Measurements from ENCODE around the gene BTD. TPM values are rescaled to one million over a fixed set of nuclear protein-coding genes. Genes with fewer than 3 reads are reported as not detected.
"Not testable (repeated sequence)": the region's sequence is repeated elsewhere in the genome, so short reads cannot be mapped to it uniquely, and the experiment has no call there.

Gene BTD
- total RNA-seq, 2 donors from 2014 or later, result 5.9 to 11.0 TPM

DNA sequence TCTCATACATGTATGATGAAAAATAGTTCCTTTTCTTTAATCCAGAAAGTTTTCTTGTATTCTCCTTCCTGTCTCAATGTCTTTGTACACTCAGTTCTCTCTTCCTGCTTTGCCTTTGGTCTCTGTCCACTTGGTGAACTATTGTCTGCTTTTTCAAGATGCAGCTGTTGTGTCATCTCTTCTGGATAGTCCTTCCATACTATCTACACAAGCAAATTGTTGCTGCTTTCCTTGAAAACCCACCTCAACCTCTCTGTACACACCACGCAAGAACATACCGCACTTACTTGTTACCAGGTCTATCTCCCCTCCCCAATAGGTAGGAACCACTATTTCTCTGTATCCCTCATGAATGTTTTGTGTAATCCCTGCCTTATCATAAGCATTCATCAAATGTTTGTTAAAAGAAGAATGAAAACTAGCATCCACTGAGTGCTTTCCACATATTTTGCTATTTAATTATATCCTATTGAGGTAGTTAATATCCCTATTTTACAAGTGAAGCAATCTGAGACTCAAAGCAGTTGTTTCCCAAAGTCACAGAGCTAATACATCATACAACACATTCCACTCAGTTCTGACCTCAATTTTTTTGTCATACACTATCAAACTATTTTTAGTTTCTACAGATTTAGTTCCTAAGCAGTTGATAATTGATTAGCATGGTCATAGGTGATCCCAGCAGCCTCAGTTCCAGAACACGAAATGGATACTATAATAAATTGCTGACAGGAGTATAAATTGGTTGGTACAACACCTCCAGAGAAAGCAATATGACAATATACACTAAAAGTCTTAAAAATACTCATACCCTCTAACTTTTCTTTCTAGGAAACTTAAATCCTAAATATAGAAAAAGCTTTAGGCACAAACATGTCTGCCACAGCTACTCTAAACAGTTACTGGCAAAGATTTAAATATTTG lies 19.8 kb upstream of the BTD start:
- ATAC-seq (replicated peaks in 1 of 2) (no peak), DNase-seq (no peak)
- Mint-ChIP-seq H3K9me3 (no peaks in the 10 kb centered on the region), H3K27ac (peak overlapping the region; percentile 2), H3K27me3 (ENCODE audit: low read depth) (no peaks in the 10 kb centered on the region), H3K36me3 (ENCODE audit: insufficient read depth in 2 of 2) (peaks cover 4 to 19% of the 10 kb centered on the region in 2 donors), H3K4me3 (no peak overlapping the region), H3K4me1 (ENCODE audit: low read depth) (no peaks in the 10 kb centered on the region)

DNA sequence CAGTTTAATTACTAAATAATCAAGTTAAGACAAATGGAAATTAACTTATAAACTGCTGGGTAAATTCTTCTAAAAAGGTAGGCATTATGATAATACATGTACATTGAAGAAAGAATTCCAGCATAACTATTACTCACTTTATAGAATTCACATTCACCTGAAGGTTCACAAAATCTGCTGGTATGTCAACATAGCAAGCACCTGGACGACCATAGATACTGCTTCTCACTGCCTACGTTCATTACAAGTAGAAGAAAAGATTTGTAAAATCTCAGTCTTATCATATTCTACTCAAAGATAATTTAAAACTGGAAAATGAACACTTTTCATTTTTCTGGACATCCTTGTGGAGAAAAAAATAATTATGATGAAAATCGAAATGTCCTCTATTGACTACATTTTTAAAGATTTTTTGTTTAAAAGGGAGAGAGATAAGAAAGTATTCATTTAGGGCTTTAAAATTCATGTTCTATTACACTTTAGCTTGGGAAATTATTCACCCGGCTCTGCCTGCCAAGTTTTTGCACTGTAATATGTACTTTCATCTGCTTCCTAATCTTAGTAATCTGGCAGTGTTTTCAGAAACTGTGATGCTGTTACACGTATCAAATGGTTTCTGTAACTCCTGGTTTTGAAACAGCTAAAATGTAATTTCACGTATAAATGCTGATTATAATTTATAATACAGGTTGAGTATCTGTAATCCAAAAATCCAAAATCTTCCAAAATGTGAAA lies 16.3 kb upstream of the BTD start:
- no peaks in the 10 kb centered on the region for H3K9me3 Mint-ChIP-seq
- H3K27ac Mint-ChIP-seq, result no peak overlapping the region
- H3K4me3 Mint-ChIP-seq, result no peak overlapping the region
- H3K4me1 Mint-ChIP-seq (ENCODE audit: low read depth), result no peaks in the 10 kb centered on the region
- H3K27me3 Mint-ChIP-seq (ENCODE audit: low read depth), result no peaks in the 10 kb centered on the region
- H3K36me3 Mint-ChIP-seq (ENCODE audit: insufficient read depth in 2 of 2), result peaks cover 4 to 14% of the 10 kb centered on the region in 2 donors
- ATAC-seq (replicated peaks in 1 of 2) (no peak), DNase-seq (no peak)

DNA sequence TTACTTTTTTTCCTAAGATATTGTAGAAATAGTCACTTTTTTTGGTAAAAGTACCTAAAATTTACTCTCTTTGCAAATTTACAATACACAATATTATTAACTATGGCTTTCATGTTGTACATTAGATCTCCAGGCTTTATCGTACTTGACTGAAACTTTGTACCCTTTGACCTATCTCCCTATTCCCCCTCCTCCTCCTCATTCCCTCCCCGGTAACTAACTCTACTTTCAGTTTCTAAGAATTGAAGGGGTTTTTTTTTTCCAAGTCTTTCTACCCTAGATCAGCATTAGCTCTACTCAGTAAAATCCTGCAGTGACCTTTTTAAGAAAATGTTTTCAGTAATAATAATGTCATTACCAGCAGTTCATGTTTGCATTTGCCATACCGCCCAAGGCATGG lies 10.3 kb upstream of the BTD start:
- H3K27me3 Mint-ChIP-seq (ENCODE audit: low read depth), result no peaks in the 10 kb centered on the region
- DNase-seq (no peak), ATAC-seq (replicated peaks in 1 of 2) (no peak)
- H3K36me3 Mint-ChIP-seq (ENCODE audit: insufficient read depth in 2 of 2), result peaks cover 0 to 6% of the 10 kb centered on the region in 2 donors
- no peak overlapping the region for H3K27ac Mint-ChIP-seq
- no peak overlapping the region for H3K4me3 Mint-ChIP-seq
- no peaks in the 10 kb centered on the region for H3K4me1 Mint-ChIP-seq (ENCODE audit: low read depth)
- H3K9me3 Mint-ChIP-seq, result no peaks in the 10 kb centered on the region

DNA sequence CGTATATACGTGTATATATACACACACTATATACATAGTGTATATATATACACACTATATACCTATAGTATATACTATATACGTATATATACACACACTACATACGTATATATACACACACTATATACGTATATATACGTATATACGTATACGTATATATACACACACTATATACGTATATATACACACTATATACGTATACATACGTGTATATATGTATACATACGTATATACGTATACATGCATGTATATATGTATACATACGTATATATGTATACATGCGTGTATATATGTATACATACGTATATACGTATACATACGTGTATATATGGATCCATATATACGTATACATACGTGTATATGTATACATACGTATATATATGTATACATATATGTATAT lies 9.6 kb upstream of the BTD start:
- Mint-ChIP-seq H3K4me3 (no peak overlapping the region), H3K9me3 (no peaks in the 10 kb centered on the region), H3K4me1 (ENCODE audit: low read depth) (no peaks in the 10 kb centered on the region), H3K27me3 (ENCODE audit: low read depth) (no peaks in the 10 kb centered on the region), H3K36me3 (ENCODE audit: insufficient read depth in 2 of 2) (peaks cover 0 to 6% of the 10 kb centered on the region in 2 donors), H3K27ac (no peak overlapping the region)
- ATAC-seq (replicated peaks in 1 of 2), result no peak
- no peak for DNase-seq

DNA sequence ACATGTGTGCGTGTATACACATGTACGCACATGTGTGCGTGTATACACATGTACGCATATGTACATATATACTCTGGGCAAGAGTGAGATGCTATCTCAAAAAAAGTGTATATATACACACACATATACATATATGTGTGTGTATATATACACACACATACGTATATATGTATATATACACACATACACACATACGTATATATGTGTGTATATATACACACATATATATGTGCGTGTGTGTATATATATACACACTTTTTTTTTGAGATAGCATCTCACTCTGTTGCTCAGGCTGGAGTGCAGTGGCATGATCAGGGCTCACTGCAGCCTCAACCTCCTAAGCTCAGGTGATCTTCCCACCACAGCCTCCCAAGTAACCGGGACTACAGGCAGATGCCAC lies 8.6 kb upstream of the BTD start:
- H3K4me3 Mint-ChIP-seq, result no peak overlapping the region
- ATAC-seq (replicated peaks in 1 of 2) (no peak), DNase-seq (no peak)
- no peak overlapping the region for H3K27ac Mint-ChIP-seq
- H3K27me3 Mint-ChIP-seq (ENCODE audit: low read depth), result no peaks in the 10 kb centered on the region
- H3K4me1 Mint-ChIP-seq (ENCODE audit: low read depth), result no peaks in the 10 kb centered on the region
- no peaks in the 10 kb centered on the region for H3K9me3 Mint-ChIP-seq
- H3K36me3 Mint-ChIP-seq (ENCODE audit: insufficient read depth in 2 of 2), result peaks cover 0 to 13% of the 10 kb centered on the region in 2 donors

DNA sequence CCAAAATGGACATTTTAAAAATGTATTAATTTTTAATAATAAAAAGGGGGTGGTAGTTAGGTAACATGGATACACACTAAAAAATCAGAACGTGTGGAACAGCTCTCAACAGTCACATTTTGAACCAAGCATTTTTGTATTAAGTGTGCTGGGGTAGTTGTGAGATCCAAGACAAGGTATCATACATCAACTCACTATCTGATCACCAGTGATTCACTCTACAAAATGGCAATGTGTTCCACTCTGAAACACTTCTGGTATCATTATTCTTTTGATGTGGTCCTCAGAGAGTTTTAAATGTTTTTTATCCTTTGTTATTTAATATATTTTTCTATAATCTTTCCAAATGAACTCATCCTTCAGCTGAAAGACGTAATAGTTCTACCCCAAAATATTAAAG lies 5.6 kb upstream of the BTD start:
- peaks cover 4 to 25% of the 10 kb centered on the region in 2 donors for H3K36me3 Mint-ChIP-seq (ENCODE audit: insufficient read depth in 2 of 2)
- ATAC-seq (replicated peaks in 1 of 2), result no peak

DNA sequence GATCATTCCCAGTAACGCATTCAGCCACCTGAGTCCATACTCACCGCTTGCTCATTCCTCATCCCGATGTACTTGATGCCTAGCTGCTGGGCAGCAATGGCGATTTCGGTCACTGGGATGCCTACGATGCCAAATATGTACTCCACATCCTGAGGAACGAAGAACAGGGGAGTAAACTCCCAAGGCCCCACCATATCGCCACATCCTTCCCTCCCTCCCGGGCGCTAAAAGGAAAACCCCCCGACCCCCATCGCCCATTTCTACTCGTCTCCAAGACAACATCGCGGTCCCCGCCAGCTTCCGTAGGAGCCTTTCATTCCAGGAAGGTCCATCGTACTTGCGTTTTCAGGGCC lies 523 bp upstream of the BTD start:
- DNase-seq, result no peak

More for the DNA sequence above, 5.6 kb upstream of the BTD start:
- no peaks in the 10 kb centered on the region for H3K9me3 Mint-ChIP-seq
- DNase-seq, result no peak
- no peak overlapping the region for H3K4me3 Mint-ChIP-seq
- peaks cover 25% of the 10 kb centered on the region for H3K4me1 Mint-ChIP-seq (ENCODE audit: low read depth)
- no peak overlapping the region for H3K27ac Mint-ChIP-seq
- H3K27me3 Mint-ChIP-seq (ENCODE audit: low read depth), result no peaks in the 10 kb centered on the region

DNA sequence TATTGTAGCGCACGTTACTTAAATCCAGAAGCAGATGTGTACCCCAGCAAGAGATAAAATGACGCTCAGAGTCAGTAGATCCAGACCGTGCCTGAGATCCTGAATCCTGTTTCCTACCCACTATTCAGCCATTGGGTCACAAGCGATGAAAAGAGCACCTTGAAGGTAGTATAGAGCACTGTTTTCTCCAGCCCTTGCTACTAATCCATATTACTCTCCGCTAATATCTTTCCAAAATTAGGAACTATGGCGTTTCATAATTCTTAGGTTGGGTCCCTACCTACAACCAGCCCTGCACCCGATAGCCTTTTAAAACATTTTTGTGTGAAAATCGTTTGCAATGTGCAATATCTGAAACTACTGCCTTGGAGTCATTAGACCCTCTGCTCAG lies 596 bp downstream of the BTD start:
- ATAC-seq (replicated peaks in 1 of 2) (no peak), DNase-seq (no peak)
- Mint-ChIP-seq H3K4me3 (peak overlapping the region; percentile 100), H3K27me3 (ENCODE audit: low read depth) (no peaks in the 10 kb centered on the region), H3K36me3 (ENCODE audit: insufficient read depth in 2 of 2) (peaks cover 9 to 44% of the 10 kb centered on the region in 2 donors), H3K9me3 (peaks cover 4 to 8% of the 10 kb centered on the region in 2 donors), H3K4me1 (ENCODE audit: low read depth) (peaks cover 50% of the 10 kb centered on the region), H3K27ac (peak overlapping the region; percentile 99)

More for the DNA sequence above, 523 bp upstream of the BTD start:
- Mint-ChIP-seq H3K36me3 (ENCODE audit: insufficient read depth in 2 of 2) (peaks cover 9 to 47% of the 10 kb centered on the region in 2 donors), H3K4me1 (ENCODE audit: low read depth) (peaks cover 44% of the 10 kb centered on the region), H3K27me3 (ENCODE audit: low read depth) (no peaks in the 10 kb centered on the region), H3K27ac (peak overlapping the region; percentile 99), H3K9me3 (peaks cover 4 to 8% of the 10 kb centered on the region in 2 donors), H3K4me3 (peak overlapping the region; percentile 100)
- ATAC-seq (replicated peaks in 1 of 2), result peak in 1 of 2 donors; percentile 11

DNA sequence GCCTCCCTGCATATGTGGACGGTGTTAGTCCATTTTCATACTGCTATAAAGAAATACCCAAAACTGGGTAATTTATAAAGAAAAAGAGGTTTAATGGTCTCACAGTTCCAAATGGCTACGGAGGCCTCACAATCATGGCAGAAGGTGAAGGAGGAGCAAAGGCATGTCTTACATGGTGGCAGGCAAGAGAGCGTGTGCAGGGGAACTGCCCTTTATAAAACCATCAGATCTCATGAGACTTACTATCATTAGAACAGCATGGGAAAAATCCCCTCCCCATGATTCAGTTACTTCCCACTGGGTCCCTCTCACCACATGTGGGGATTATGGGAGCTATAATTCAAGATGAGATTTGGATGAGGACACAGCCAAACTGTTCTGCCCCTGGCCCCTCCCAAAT lies 1.3 kb downstream of the BTD start:
- H3K27ac Mint-ChIP-seq, result peak overlapping the region; percentile 99
- H3K4me3 Mint-ChIP-seq, result peak overlapping the region; percentile 100
- H3K4me1 Mint-ChIP-seq (ENCODE audit: low read depth), result peaks cover 50% of the 10 kb centered on the region
- DNase-seq; H3K27me3 Mint-ChIP-seq (ENCODE audit: low read depth); ATAC-seq (replicated peaks in 1 of 2); H3K9me3 Mint-ChIP-seq: not testable (repeated sequence)
- H3K36me3 Mint-ChIP-seq (ENCODE audit: insufficient read depth in 2 of 2), result peaks cover 9 to 40% of the 10 kb centered on the region in 2 donors

DNA sequence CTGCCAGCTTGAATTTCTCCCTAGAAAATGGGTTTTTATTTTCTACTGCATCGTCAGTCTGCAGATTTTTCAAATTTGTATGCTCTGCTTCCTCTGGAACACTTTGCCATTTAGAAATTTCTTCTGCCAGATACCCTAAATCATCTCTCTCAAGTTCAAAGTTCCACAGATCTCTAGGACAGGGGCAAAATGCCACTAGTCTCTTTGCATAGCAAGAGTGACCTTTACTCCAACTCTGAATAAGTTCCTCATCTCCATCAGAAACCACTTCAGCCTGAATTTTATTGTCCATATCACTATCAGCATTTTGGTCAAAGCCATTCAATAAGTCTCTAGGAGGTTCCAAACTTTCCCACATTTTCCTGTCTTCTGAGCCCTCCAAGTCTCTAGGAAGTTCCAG lies 3.0 kb downstream of the BTD start:
- Mint-ChIP-seq H3K4me1 (ENCODE audit: low read depth) (peaks cover 38% of the 10 kb centered on the region), H3K36me3 (ENCODE audit: insufficient read depth in 2 of 2) (peaks cover 4 to 27% of the 10 kb centered on the region in 2 donors)
- not testable (repeated sequence) for H3K27me3 Mint-ChIP-seq (ENCODE audit: low read depth); H3K4me3 Mint-ChIP-seq; H3K9me3 Mint-ChIP-seq; ATAC-seq (replicated peaks in 1 of 2); DNase-seq; H3K27ac Mint-ChIP-seq

DNA sequence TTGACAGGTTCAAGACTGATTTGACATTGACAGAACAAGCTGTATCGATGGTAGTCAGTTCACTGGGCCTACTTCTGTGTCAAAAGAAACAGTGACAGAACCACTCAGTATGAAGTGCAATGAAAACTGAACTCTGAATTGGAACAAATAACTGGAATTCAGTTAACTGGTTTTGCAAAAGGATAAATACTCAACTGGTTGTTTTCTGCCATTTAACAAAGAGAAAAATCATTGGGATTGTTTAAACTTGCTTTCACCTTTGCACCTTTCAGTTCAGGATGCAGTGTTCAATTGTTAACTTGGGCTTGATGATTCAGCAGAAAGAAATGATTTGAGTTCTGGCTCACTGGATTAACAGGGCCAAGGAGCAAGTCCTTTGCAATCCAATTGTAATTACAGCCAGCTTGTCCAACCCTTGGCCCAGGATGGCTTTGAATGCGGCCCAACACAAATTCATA lies 4.9 kb downstream of the BTD start:
- ATAC-seq (replicated peaks in 1 of 2), result no peak
- peaks cover 2 to 23% of the 10 kb centered on the region in 2 donors for H3K36me3 Mint-ChIP-seq (ENCODE audit: insufficient read depth in 2 of 2)
- peaks cover 4 to 8% of the 10 kb centered on the region in 2 donors for H3K9me3 Mint-ChIP-seq
- no peak for DNase-seq
- H3K27ac Mint-ChIP-seq, result no peak overlapping the region
- peaks cover 19% of the 10 kb centered on the region for H3K4me1 Mint-ChIP-seq (ENCODE audit: low read depth)
- no peak overlapping the region for H3K4me3 Mint-ChIP-seq
- H3K27me3 Mint-ChIP-seq (ENCODE audit: low read depth), result no peaks in the 10 kb centered on the region

DNA sequence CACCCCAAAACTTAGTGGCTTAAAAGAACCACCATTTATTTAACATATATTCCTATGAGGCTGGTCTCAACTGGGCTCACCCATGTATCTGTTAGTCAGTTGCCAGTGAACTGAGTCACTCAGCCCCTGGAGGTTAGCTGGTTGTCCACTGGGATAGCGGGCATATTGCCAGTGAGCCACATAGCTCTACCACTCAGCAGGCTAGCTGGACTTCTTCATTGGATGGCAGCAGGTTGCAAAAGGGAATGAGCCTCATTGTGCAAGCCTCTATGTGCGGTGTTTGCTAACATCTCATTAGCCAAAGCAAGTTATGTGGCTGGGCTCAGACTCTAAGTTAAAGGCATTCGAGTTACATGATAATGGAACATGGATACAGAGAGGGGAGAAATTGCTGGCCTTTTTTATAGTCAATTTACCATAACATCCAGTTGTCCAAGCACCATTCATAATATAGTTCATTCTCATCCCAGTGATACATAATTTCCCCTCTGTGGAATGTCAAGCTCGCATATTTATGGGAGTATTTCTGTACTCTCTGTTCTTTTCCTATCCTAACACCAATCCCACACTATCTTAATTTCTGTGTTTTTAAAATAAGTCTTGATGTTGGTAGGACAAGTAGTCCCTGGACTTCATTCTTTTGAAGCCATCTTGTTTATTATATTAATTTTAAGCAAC lies 8.7 kb downstream of the BTD start:
- ATAC-seq (replicated peaks in 1 of 2) (no peak), DNase-seq (no peak)
- Mint-ChIP-seq H3K4me3 (no peak overlapping the region), H3K9me3 (no peaks in the 10 kb centered on the region), H3K27me3 (ENCODE audit: low read depth) (no peaks in the 10 kb centered on the region), H3K36me3 (ENCODE audit: insufficient read depth in 2 of 2) (no peaks in the 10 kb centered on the region), H3K4me1 (ENCODE audit: low read depth) (peaks cover 6% of the 10 kb centered on the region), H3K27ac (no peak overlapping the region)

DNA sequence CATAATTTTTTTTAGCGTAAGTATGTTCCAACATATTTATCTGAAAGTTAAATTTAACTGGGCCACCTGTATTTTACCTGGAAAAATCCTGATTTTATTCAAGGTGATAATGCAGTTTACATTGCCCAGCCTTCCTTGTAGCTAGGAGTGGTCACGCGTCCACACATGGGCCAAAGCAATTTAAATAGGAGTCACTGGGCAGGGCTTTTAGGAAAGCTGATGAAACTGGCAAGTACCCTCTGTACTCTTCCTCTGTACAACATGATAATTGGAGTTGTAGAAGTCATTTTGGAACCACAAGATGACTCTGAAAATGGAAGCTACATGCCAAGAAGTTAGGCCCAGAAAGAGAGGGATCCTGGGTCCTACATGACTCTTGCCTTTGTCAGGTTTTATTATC lies 9.5 kb downstream of the BTD start:
- Mint-ChIP-seq H3K27me3 (ENCODE audit: low read depth) (no peaks in the 10 kb centered on the region), H3K36me3 (ENCODE audit: insufficient read depth in 2 of 2) (no peaks in the 10 kb centered on the region), H3K4me1 (ENCODE audit: low read depth) (peaks cover 6% of the 10 kb centered on the region), H3K4me3 (no peak overlapping the region), H3K27ac (no peak overlapping the region), H3K9me3 (no peaks in the 10 kb centered on the region)
- ATAC-seq (replicated peaks in 1 of 2), result no peak
- no peak for DNase-seq

Data from activated T-cell treated with anti-CD3 and anti-CD28 coated beads, Interleukin-2, amount 50 U/mL, for 72 hours (primary cell).